HG03103 (cell line): ENCODE measurements around the gene TMEM259.

Experiments used
- ATAC-seq: cut with Tn5 transposase; IDR thresholded peaks from one replicate; pipeline ENCODE4 v1.9.1; 2021; ENCODE audit warnings: low read depth; ENCODE audit not compliant: unreplicated experiment

The TMEM259 gene

GRCh38 chr19:1004803-1005664 lies 15.9 kb downstream of the TMEM259 start:
- ATAC-seq: no peak

GRCh38 chr19:1004204-1004802 lies 16.6 kb downstream of the TMEM259 start:
- ATAC-seq: no peak

DNA sequence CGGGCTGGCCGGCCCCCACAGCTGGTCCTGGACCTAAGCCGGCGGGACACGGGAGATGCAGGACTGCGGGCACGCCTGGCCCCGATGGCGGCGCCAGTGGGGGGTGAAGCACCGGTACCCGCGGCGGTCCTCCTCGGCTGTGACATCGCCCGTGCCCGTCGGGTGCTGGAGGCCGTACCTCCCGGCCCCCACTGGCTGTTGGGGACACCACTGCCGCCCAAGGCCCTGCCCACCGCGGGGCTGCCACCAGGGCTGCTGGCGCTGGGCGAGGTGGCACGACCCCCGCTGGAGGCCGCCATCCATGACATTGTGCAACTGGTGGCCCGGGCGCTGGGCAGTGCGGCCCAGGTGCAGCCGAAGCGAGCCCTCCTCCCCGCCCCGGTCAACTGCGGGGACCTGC lies 17.6 kb downstream of the TMEM259 start:
- ATAC-seq: no peak

DNA sequence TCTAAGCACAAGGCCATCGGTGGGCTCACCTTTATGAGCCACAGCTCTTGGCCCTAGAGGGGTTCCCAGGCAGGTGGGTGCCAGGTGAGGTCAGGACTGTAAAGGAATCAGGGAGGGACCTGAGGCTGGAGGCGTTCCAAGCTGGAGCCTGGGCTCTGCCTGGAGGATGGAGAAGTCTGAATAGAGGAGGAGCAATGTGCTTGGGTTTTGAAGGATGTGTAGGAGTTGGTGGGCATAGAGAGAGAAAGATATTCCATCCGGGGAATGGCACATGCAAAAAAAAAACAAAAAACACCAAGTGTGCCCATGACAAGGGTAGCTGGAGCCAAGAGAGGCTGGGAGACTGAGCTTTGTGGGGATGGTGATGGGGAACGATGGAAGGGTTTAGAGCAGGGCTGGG lies 18.3 kb downstream of the TMEM259 start:
- ATAC-seq: no peak

- no peak for ATAC-seq
These were observed 19.3 kb downstream of the TMEM259 start for GRCh38 chr19:1001538-1002166.

DNA sequence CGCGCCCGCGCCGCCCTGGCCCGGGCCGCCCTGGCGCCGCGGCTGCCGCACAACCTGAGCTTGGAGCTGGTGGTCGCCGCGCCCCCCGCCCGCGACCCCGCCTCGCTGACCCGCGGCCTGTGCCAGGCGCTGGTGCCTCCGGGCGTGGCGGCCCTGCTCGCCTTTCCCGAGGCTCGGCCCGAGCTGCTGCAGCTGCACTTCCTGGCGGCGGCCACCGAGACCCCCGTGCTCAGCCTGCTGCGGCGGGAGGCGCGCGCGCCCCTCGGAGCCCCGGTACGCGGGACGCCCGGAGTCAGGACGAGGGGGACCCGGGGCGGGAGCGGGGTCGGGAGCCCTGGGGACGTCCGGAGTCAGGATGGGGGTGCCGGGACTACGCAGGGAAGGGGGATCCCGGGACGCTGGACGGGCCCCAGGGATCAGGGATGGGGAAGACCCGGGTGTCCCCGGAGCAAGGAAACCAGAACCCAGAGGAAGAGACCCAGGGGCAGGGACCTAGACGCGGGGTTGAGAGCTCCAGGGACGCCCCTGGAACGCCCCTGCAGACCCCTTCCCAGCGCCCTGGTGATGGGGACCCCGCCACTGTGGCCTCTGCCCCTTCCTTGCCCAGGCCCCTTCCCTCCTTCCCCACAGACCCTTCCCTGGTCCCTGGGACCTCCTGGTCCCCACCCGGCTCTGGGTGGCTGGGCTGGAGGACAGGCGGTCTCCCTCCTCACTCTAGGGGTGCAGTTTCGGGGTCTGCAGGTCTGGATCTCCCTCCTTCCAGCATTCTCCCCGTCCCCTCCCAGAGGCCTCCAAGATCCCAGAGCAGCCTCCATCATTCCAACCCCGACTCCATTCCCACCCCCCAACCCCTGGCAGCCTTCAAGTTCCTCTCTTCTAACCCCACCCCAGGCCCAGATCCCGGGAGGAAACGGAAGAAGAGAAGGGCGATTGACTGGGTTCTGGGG lies 20.1 kb downstream of the TMEM259 start:
- ATAC-seq: no peak

DNA sequence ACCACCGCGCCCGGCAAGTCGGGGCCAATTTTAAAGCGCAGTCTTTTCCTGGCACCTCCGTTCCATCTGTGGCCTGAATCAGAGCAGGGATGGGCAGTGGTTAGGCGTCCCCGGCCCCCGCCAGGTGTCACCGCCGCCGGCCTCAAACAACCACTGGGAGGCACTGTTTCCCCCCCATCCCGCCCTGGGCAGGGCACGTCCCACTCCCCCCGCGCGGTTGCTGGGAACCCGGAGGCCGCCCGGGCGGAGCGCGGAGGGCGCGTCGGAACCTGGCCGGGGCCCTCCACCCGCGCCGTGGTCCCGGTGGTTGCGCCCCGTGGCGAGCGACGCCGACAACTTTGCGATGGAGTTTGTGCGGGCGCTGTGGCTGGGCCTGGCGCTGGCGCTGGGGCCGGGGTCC lies 20.8 kb downstream of the TMEM259 start, which contains the start of gene GRIN3B:
Gene GRIN3B (plus strand): TSS at position 325 of the 400 bp plus-strand sequence. CDS start 19 bp downstream, at position 344.
- no peak for ATAC-seq

- ATAC-seq: no peak
These were observed 21.6 kb downstream of the TMEM259 start for GRCh38 chr19:999379-999719.

GRCh38 chr19:998064-998463 lies 22.9 kb downstream of the TMEM259 start:
- ATAC-seq: no peak

- no peak for ATAC-seq
These were observed 24.7 kb downstream of the TMEM259 start for GRCh38 chr19:996051-996838.

- ATAC-seq: no peak
These were observed 25.7 kb downstream of the TMEM259 start for GRCh38 chr19:995051-995827.

- no peak for ATAC-seq
These were observed 26.4 kb downstream of the TMEM259 start for GRCh38 chr19:994516-994915.

DNA sequence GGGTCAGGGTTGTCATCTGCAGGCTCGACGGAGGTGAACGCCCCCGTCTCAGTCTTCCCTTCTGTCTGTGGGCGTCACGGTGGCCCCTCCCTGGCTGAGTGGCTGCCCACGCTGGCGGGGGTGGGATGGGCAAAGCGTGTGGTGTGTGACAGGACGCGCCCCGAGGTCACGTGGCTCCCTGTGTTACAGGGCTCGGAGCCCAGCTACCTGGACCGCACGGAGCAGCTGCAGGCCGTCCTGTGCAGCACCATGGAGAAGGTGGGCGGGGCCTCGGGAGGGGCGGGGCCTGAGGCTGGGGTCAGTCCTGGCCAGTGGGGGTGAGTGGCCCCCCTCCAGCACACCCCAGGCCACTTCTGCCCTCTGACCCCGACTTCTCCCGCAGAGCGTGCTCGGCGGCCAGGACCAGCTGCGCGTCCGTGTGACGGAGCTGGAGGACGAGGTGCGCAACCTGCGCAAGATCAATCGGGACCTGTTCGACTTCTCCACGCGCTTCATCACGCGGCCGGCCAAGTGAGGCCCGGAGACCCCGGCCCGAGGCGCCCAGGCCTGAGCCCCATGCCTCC lies 27.0 kb downstream of the TMEM259 start:
- no peak for ATAC-seq

GRCh38 chr19:993361-993830 lies 27.5 kb downstream of the TMEM259 start:
- no peak for ATAC-seq

DNA sequence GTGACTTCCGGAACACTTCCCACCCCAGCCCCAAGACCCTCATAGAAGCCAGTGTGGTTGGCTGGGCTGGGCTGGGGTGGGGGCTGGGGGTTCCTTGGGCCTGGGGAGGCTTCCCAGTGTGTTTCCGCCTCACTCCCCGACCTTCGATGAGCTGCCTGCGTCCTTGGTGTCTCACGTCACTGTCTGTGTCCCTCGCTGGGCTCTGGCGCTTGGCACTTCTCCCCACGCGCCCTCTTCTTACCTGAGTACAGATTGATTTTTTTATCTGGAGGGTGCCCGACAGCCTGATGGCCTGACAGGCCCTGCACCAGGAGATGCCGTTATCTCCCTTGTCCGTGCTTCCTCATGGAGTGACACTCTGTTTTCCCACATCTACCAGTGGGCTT lies 28.3 kb downstream of the TMEM259 start:
- no peak for ATAC-seq

DNA sequence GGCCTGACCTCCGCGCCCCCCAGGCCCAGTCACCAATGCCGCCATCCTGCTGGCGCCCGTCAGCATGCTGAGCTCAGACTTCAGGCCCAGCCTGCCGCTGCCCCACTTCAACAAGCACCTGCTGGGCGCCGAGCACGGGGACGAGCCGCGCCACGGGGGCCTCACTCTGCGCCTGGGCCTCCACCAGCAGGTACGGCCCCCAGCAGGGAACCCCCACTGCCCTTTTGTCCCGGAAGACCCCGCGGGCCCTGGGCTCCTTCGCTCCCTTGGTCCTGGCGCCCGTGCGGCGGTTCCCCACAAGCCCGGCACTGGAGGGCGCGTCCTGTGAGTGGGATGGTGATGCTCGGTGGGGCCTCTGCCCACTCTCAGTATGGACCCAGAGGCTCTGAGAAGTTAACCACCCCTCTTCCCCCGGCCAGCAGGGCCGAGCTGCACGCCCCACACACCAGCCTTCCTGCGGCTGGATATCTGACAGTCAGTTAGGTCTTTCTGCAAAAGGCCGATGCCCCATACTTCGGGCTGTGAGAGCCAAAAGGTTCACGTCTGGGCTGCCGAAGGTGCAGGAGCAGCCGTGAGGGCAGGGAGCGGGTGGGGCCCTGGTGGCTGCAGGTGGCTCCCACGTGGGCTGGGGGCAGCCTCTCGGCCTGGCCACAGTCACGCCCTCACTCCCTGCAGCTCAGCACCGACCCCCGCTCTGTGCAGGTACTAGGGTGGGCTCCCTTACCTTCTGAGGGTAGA lies 28.8 kb downstream of the TMEM259 start:
- no peak for ATAC-seq

DNA sequence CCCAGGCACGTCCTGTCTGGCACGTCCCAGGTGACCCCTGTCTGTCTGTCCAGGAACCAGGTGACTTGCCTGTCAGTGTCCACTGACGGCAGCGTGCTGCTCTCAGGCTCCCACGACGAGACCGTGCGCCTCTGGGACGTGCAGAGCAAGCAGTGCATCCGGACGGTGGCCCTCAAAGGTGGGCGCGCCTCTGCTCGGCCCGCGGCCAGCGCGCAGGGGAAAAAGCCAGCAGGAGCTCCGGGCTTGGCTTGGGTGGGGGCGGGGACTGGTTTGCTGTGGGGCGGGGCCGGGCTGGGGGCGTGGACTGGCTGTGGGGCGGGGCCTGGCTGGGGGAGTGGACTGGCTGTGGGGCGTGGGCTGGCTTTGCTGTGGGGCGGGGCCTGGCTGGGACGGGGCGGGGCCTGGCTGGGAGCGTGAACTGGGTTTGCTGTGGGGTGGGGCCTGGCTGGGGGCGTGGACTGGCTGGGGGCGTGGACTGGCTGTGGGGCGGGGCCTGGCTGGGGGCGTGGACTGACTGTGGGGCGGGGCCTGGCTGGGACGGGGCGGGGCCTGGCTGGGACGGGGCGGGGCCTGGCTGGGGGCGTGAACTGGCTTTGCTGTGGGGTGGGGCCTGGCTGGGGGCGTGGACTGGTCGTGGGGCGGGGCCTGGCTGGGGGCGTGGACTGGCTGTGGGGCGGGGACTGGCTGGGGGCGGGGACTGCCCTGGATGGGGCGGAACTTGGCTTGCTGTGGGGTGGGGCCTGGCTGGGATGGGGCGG lies 29.6 kb downstream of the TMEM259 start:
- ATAC-seq: no peak
